ENCODE results near the gene STRA6. TPM values are rescaled to one million over a fixed set of nuclear protein-coding genes. Genes with fewer than 3 reads are reported as not detected.

The STRA6 gene
- polyA plus RNA-seq, 3 donors from 2014 or later: not detected

- Mint-ChIP-seq H3K27me3 (ENCODE audit: low read depth in 3 of 3) (peaks cover 24 to 48% (median 34%) of the 10 kb centered on the region in 3 donors), H3K4me3 (peak overlapping the region in 3 of 5 donors; percentile 16 to 64 (median 59)), H3K36me3 (no peaks in the 10 kb centered on the region), H3K4me1 (peaks cover 9 to 10% of the 10 kb centered on the region in 2 donors), H3K27ac (no peak overlapping the region), H3K9me3 (peaks cover 0 to 3% (median 0%) of the 10 kb centered on the region in 6 donors)
- no peak for DNase-seq
These were observed 67.5 kb downstream of the STRA6 start for GRCh38 chr15:74135041-74135565.

- peak overlapping the region in 3 of 5 donors; percentile 16 to 64 (median 33) for H3K4me3 Mint-ChIP-seq
- no peaks in the 10 kb centered on the region for H3K36me3 Mint-ChIP-seq
- no peak for DNase-seq
- no peak overlapping the region for H3K27ac Mint-ChIP-seq
- peaks cover 10 to 11% of the 10 kb centered on the region in 2 donors for H3K4me1 Mint-ChIP-seq
- peaks cover 0 to 3% (median 0%) of the 10 kb centered on the region in 6 donors for H3K9me3 Mint-ChIP-seq
- peaks cover 25 to 45% (median 32%) of the 10 kb centered on the region in 3 donors for H3K27me3 Mint-ChIP-seq (ENCODE audit: low read depth in 3 of 3)
These were observed 68.1 kb downstream of the STRA6 start for GRCh38 chr15:74134387-74135027.

- Mint-ChIP-seq H3K27ac (no peak overlapping the region), H3K36me3 (no peaks in the 10 kb centered on the region), H3K9me3 (peaks cover 0 to 3% (median 0%) of the 10 kb centered on the region in 6 donors), H3K4me3 (no peak overlapping the region), H3K4me1 (peaks cover 10 to 11% of the 10 kb centered on the region in 2 donors), H3K27me3 (ENCODE audit: low read depth in 3 of 3) (peaks cover 28 to 44% (median 36%) of the 10 kb centered on the region in 3 donors)
- DNase-seq: no peak
These were observed 68.7 kb downstream of the STRA6 start for GRCh38 chr15:74133694-74134386.

- Mint-ChIP-seq H3K27me3 (ENCODE audit: low read depth in 3 of 3) (peaks cover 29 to 51% (median 34%) of the 10 kb centered on the region in 3 donors), H3K36me3 (no peaks in the 10 kb centered on the region), H3K4me1 (peaks cover 10 to 11% of the 10 kb centered on the region in 2 donors), H3K4me3 (no peak overlapping the region), H3K27ac (no peak overlapping the region), H3K9me3 (peaks cover 0 to 3% (median 0%) of the 10 kb centered on the region in 6 donors)
- no peak for DNase-seq
These were observed 69.6 kb downstream of the STRA6 start for GRCh38 chr15:74132681-74133651.

GRCh38 chr15:74131628-74132413 lies 70.8 kb downstream of the STRA6 start:
- peaks cover 0 to 3% (median 0%) of the 10 kb centered on the region in 6 donors for H3K9me3 Mint-ChIP-seq
- peaks cover 5 to 11% of the 10 kb centered on the region in 2 donors for H3K4me1 Mint-ChIP-seq
- H3K4me3 Mint-ChIP-seq: peak overlapping the region in 1 of 5 donors; percentile 42
- H3K27ac Mint-ChIP-seq: no peak overlapping the region
- H3K27me3 Mint-ChIP-seq (ENCODE audit: low read depth in 3 of 3): peaks cover 25 to 44% (median 38%) of the 10 kb centered on the region in 3 donors
- DNase-seq: no peak
- H3K36me3 Mint-ChIP-seq: no peaks in the 10 kb centered on the region

GRCh38 chr15:74130849-74131627 lies 71.5 kb downstream of the STRA6 start:
- H3K27ac Mint-ChIP-seq: no peak overlapping the region
- H3K27me3 Mint-ChIP-seq (ENCODE audit: low read depth in 3 of 3): peaks cover 27 to 47% (median 41%) of the 10 kb centered on the region in 3 donors
- no peak for DNase-seq
- peak overlapping the region in 1 of 5 donors; percentile 15 for H3K4me3 Mint-ChIP-seq
- peaks cover 0 to 7% of the 10 kb centered on the region in 2 donors for H3K4me1 Mint-ChIP-seq
- peaks cover 0 to 3% (median 0%) of the 10 kb centered on the region in 6 donors for H3K9me3 Mint-ChIP-seq
- H3K36me3 Mint-ChIP-seq: no peaks in the 10 kb centered on the region

GRCh38 chr15:74130155-74130848 lies 72.3 kb downstream of the STRA6 start, which contains the start of gene ISLR2:
TSS of gene ISLR2 (plus strand) at chr15:74130586. CDS start at chr15:74132755, 2,169 bp downstream.
- Mint-ChIP-seq H3K4me3 (peak within 1 kb of the TSS in 1 of 5 donors; percentile 15), H3K4me1 (peaks cover 0 to 7% of the 10 kb centered on the region in 2 donors), H3K27me3 (ENCODE audit: low read depth in 3 of 3) (peaks cover 24 to 45% (median 41%) of the 10 kb centered on the region in 3 donors), H3K36me3 (no peaks in the 10 kb centered on the region), H3K9me3 (peaks cover 0 to 3% (median 0%) of the 10 kb centered on the region in 6 donors), H3K27ac (no peak within 1 kb of the TSS)
- no peak for DNase-seq

GRCh38 chr15:74129586-74130154 lies 72.9 kb downstream of the STRA6 start:
- no peak overlapping the region for H3K4me3 Mint-ChIP-seq
- peaks cover 19 to 41% (median 37%) of the 10 kb centered on the region in 3 donors for H3K27me3 Mint-ChIP-seq (ENCODE audit: low read depth in 3 of 3)
- H3K27ac Mint-ChIP-seq: no peak overlapping the region

More at GRCh38 chr15:74129586-74130154, 72.9 kb downstream of the STRA6 start:
- no peak for DNase-seq
- peaks cover 0 to 5% of the 10 kb centered on the region in 2 donors for H3K4me1 Mint-ChIP-seq
- no peaks in the 10 kb centered on the region for H3K36me3 Mint-ChIP-seq
- H3K9me3 Mint-ChIP-seq: peaks cover 0 to 3% (median 0%) of the 10 kb centered on the region in 6 donors

Other genes with a start within 250 kb of the STRA6 start
- gene STOML1, start 210.5 kb downstream of the STRA6 start, polyA plus RNA-seq: 10 to 100 TPM; 12.7 to 17.4 (median 13.2) TPM
- 10 to 100 TPM in 2 of 3 donors, 1 to 10 TPM in 1; 8.0 to 47.7 (median 16.2) TPM for gene PML, start 208.1 kb downstream of the STRA6 start, polyA plus RNA-seq
- gene GOLGA6A, start 120.2 kb downstream of the STRA6 start, polyA plus RNA-seq: not detected
- gene ISLR2, start 72.2 kb downstream of the STRA6 start, polyA plus RNA-seq: not detected
- not detected for gene ISLR, start 29.1 kb downstream of the STRA6 start, polyA plus RNA-seq
- gene CCDC33, start 33.5 kb upstream of the STRA6 start, polyA plus RNA-seq: not detected
- not detected for gene CYP11A1, start 164.9 kb upstream of the STRA6 start, polyA plus RNA-seq
- 1 to 10 TPM in 1 of 3 donors, under 1 TPM in 1, not detected in 1; 0.90 to 3.7 TPM for gene SEMA7A, start 231.2 kb upstream of the STRA6 start, polyA plus RNA-seq

All from immature natural killer cell (primary cell).